Measurements from ENCODE around the gene UNC93A.
"Not testable (repeated sequence)": the region's sequence is repeated elsewhere in the genome, so short reads cannot be mapped to it uniquely, and the experiment has no call there.

The UNC93A gene

GRCh38 chr6:167361170-167361569, 70.1 kb downstream of the UNC93A start:
- not testable (repeated sequence) for H3K27ac ChIP-seq, H3K4me3 ChIP-seq
